Activated CD8-positive, alpha-beta memory T cell treated with anti-CD3 and anti-CD28 coated beads for 24 hours (primary cell): Measurements from ENCODE around the gene AMDHD1.
A peak's percentile ranks its signal among the peaks of the same experiment; 100 is the strongest.

ENCODE experiments used
- DNase-seq: peaks from one replicate; pipeline ENCODE4 v3.0.0-alpha.2; 2020

AMDHD1 gene

DNA sequence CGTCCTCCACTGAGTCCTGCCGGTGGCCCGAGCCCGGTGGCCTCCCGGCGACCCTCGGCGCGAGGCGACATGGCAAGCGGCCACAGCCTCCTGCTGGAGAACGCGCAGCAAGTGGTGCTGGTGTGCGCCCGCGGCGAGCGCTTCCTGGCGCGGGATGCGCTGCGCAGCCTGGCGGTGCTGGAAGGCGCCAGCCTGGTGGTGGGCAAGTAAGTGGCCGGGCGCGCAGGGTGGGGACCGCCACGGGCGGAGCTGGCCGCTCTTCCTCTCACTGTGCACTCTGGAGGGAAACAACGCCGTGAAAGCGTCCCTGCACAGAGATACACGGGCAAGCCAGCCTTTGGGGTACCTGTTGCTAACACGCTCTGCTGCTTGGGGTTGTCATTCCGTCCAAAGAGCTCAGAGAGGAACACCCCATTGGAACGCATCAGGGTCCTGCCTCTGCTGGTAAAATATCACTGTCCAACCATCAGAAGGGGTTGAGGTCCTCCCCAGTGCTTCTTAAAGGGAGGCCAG lies at the start of gene AMDHD1:
AMDHD1 (plus strand) TSS at position 2 of the 513 bp plus-strand sequence; CDS start at position 70, 68 bp downstream.
- DNase-seq = peak; percentile 89

DNA sequence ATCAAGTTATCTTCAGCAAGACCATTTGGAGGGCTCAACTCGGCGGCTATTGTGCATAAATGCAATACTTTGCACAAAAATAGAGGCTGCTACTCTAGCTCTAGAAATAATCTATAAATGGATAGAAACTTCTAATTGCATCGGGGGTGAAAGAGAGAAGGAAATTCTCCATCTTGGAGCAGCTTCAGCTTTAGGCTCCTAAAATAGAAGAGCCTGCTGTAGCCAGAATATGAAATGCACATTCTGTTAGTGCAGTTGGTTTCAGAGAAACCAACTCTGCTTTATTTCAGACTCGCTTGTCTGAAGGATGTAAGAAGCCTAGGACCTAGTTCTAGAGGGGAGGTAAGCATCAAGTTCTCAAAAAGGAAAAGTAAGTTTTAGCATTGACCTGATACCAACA lies 46.3 kb upstream of the AMDHD1 start:
- no peak for DNase-seq

GRCh38 chr12:95898081-95898480 lies 45.0 kb upstream of the AMDHD1 start:
- DNase-seq = no peak

DNA sequence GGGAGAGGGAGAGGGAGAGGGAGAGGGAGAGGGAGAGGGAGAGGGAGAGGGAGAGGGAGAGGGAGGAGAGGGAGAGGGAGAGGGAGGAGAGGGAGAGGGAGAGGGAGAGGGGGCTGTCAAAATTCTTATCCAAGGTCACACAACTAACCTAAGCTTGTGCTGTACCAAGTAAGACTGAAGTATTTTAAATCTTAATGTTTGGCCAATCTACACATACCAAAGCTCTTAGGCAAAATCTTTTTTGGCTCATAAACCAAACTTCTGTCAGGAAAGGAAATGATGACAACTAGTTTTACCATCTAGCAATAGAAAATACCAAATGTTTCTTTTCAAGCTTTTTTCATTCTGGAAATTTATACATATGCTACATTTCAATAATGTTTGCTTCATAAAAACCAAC lies 34.6 kb upstream of the AMDHD1 start:
- no peak for DNase-seq

GRCh38 chr12:95909871-95910270 lies 33.3 kb upstream of the AMDHD1 start:
- no peak for DNase-seq

DNA sequence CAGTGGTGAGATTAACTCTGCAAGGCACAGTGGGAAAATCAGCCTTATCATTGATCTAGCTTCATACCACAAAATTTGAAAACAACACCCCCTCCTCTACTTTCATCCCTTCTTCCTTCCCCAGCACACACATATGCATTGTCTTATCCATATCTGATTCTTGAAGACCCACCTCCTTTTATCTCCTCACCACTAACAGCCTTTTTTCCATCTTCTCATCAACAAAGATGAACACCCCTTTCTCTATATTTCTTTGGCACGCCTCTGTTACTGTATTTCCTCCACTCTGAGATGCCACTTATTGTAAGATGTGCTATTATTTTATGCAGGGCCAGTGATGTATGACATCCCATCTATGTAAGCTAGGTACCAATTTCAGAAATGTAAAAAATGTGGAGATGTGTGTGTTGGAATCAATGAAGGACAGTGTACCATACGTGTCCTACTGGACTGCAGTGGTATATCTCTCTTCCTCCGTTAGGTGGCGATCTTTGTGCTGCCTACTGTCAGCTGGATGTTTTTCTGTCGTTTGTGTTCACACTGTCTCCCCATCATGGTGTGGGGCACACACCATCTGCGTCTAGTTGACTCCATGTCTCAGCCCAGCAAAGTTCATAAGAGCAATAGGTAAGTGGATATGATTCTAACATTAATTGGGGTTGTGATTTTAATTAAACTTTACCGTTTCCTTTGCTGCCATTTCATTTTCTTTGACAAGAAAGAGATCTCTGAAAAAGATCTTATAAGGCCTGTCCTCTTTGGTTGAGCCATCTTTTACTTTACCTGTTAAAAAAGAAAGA lies 24.7 kb upstream of the AMDHD1 start:
- peak; percentile 59 for DNase-seq

DNA sequence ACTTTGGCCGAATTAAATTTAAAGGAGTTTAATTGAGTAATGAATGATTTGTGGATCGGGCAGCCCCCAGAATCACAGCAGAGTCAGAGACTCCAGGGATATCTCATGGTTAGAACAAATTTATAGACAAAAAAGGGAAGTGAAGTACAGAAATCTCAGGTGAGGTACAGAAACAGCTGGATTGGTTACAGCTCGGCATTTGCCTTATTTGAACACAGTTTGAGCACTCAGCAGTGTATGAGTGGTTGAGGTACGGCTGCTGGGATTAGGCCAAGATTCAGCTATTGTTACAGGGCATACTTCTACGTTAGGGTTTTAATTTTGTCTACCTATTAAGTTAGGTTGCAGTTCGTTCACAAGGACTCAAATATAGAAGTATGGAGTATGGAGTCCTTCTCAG lies 24.0 kb upstream of the AMDHD1 start:
- no peak for DNase-seq

DNA sequence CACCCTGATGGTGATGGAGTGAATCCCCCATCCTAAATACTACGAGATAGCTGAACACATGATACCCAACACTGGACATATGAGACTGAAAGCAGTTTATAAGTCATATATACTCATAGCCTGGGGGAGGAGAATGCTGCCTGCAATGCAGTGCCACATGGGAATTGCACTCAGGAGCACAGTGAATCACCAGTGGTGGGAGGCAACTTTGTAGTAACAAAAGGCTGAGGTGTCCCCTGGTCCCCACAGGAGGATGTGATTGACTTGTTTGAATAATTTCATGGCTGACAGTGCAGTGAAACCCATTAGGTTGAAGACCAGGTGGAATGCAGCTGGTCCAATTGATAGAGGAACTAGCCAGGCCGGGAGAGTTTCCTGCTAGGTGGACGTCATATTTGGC lies 20.9 kb upstream of the AMDHD1 start:
- no peak for DNase-seq

DNA sequence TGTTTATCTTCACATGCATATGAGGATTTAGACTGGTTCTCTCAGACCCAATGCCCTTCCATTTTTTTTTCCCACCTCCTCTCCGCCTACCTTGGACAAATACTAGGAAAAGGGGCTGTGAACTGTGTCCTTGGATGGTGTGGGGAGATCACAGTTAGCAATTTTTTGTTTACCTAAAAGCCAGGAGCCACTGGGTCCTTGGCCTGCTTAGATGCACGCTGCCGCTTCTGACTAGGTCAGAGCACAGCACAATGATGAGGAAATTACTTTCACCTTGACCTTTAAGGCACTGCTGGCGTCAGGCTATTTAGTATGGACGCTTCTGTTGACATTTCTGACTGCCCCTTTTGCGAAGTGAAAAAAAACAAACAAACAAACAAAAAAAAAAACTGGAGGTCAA lies 2.6 kb upstream of the AMDHD1 start:
- no peak for DNase-seq

GRCh38 chr12:95942101-95942523 lies 1.0 kb upstream of the AMDHD1 start:
- DNase-seq = no peak

DNA sequence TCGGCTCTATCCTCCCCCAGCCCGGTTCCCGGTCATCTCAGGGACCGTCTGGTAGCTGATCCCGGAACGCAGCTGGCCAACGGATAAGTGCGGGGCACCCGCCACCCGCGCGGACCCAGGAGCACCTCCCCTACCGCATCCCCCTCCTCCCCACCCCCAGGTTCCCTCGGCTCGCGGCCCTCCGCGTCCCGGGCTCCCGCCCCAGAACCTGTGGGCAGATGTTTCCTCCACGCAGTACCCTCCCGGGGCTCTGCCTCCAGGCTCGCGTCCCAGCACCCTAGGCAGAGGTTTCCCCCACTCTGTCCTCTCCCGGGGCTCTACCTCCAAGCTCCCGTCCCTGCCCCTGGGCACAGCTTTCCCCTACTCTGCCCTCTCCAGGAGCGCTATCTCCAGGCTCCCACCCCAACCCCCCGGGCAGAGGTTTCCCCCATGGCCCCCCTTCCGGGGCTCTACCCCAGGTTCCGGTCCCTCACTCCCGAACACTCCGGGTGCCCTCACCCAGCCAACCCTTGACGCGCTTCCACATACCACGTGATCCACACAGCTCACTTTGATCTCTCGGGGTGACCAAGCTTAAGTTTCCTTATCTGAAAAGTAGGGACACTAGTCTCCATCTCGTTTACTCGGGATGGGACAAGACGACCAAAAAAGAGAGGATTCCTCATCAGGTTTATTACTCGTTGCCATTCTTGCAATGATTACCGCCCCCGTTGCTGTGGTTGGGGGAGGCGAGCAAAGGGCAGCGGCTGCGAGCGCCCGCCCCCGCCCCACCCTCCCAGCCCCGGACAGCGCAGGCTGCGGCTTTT lies 404 bp upstream of the AMDHD1 start, which contains the start of gene CCDC38:
CCDC38 (minus strand) TSS at position 91 of the 806 bp plus-strand sequence. CDS start 6,105 bp downstream, outside the sequence.
- DNase-seq = peak; percentile 92

- no peak for DNase-seq
Observed at GRCh38 chr12:95944108-95944704, 1.1 kb downstream of the AMDHD1 start.

GRCh38 chr12:95949477-95950206 lies 6.5 kb downstream of the AMDHD1 start:
- DNase-seq = no peak

- no peak for DNase-seq
Observed at GRCh38 chr12:95951515-95951914, 8.4 kb downstream of the AMDHD1 start.

DNA sequence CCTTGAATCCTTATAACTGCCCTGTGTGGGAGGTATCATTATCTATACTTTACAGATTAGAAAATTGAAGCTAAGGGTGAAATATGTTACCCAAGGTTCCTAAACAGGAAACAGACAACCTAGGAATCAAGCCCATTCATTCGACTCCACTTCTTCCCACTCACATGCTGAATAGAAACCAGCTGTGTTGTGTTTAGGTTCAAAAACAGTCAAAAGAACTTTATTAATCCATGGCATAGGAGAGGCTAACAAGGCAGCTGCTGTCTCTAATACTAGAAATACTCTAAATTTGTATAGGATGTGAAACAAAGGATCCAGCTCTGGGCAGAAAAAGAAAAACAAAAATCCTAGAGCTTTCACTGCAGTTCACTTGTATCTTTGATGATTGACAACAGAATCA lies 9.9 kb downstream of the AMDHD1 start:
- no peak for DNase-seq

- no peak for DNase-seq
Observed at GRCh38 chr12:95955549-95956159, 12.5 kb downstream of the AMDHD1 start.

GRCh38 chr12:95956557-95957145 lies 13.5 kb downstream of the AMDHD1 start:
- DNase-seq = no peak

DNA sequence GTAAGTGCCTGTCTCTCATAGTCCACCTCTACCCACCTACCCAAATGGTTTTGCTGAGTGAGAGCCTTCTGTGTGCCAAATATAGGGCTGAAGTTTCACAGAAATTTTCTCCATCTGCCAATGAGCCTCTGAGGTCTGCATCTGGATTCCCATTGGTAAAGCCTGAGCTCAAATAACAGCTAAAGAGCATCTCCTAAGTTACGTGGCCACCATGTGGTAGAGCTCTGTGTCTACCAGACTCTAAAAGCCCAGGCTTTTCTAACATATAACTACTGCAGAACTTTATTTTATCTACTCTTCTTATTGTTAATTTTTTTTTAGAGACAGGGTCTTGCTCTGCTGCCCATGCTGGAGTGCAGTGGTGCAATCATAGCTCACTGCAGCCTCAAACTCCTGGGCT lies 16.0 kb downstream of the AMDHD1 start:
- no peak for DNase-seq

- DNase-seq = no peak
Observed at GRCh38 chr12:95960241-95960640, 17.1 kb downstream of the AMDHD1 start.

GRCh38 chr12:95962222-95962621 lies 19.1 kb downstream of the AMDHD1 start:
- no peak for DNase-seq

- DNase-seq = no peak
Observed at GRCh38 chr12:95963096-95963495, 20.0 kb downstream of the AMDHD1 start.
